Erythroblast (primary cell): ENCODE data around the gene UGT1A10.
"Not testable (repeated sequence)": the region's sequence is repeated elsewhere in the genome, so short reads cannot be mapped to it uniquely, and the experiment has no call there.

Experiments used
- DNase-seq, 2 experiments: peaks; one replicate each; lab custom pipeline; 2025; lab: John Stamatoyannopoulos, UW
- GATA1 ChIP-seq: IDR thresholded peaks from 2 replicates; pipeline ENCODE4 v1.6.1; 2011; ENCODE audit warnings: low read depth, mild to moderate bottlenecking, control low read depth, low read length, moderate library complexity
- POLR2A ChIP-seq: IDR thresholded peaks from 2 replicates; pipeline ENCODE4 v1.6.1; 2011; ENCODE audit warnings: mild to moderate bottlenecking, low read length

The UGT1A10 gene

GRCh38 chr2:233636306-233636705, at the start of gene UGT1A10:
UGT1A10 (plus strand) TSS chr2:233636448; CDS start chr2:233636523, 75 bp downstream.
- not testable (repeated sequence) for DNase-seq

GRCh38 chr2:233588400-233588799, 47.8 kb upstream of the UGT1A10 start:
- TF ChIP-seq GATA1, result no peak
- TF ChIP-seq POLR2A, result no peak
- no peak for DNase-seq

- not testable (repeated sequence) for DNase-seq
These were observed 43.5 kb upstream of the UGT1A10 start for GRCh38 chr2:233592706-233593105.

- no peak for DNase-seq
- no peak for TF ChIP-seq POLR2A
- TF ChIP-seq GATA1, result no peak
These were observed 43.0 kb upstream of the UGT1A10 start for GRCh38 chr2:233593201-233593600.

GRCh38 chr2:233597522-233597921, 38.7 kb upstream of the UGT1A10 start:
- DNase-seq, result no peak
- TF ChIP-seq GATA1, result no peak
- TF ChIP-seq POLR2A, result no peak

- no peak for TF ChIP-seq GATA1
- no peak for TF ChIP-seq POLR2A
- DNase-seq, result no peak
These were observed 37.3 kb upstream of the UGT1A10 start for GRCh38 chr2:233598952-233599351.

- peak; percentile 4 to 43 for DNase-seq
These were observed 35.9 kb upstream of the UGT1A10 start for GRCh38 chr2:233600386-233600785.

GRCh38 chr2:233602076-233602475, 34.2 kb upstream of the UGT1A10 start:
- DNase-seq, result no peak
- no peak for TF ChIP-seq POLR2A
- TF ChIP-seq GATA1, result no peak

More at GRCh38 chr2:233600386-233600785, 35.9 kb upstream of the UGT1A10 start:
- TF ChIP-seq GATA1 (no peak), POLR2A (no peak)

GRCh38 chr2:233603520-233603919, 32.7 kb upstream of the UGT1A10 start:
- TF ChIP-seq POLR2A, result no peak
- TF ChIP-seq GATA1, result no peak
- DNase-seq, result no peak

GRCh38 chr2:233604826-233605225, 31.4 kb upstream of the UGT1A10 start:
- TF ChIP-seq GATA1 (no peak), POLR2A (no peak)
- no peak for DNase-seq

- no peak for TF ChIP-seq GATA1
- no peak for TF ChIP-seq POLR2A
These were observed 30.6 kb upstream of the UGT1A10 start for GRCh38 chr2:233605680-233606079.

GRCh38 chr2:233611284-233611683, 25.0 kb upstream of the UGT1A10 start:
- TF ChIP-seq POLR2A (no peak), GATA1 (no peak)
- DNase-seq, result no peak

More at GRCh38 chr2:233605680-233606079, 30.6 kb upstream of the UGT1A10 start:
- DNase-seq, result no peak

- DNase-seq, result not testable (repeated sequence)
These were observed 18.8 kb upstream of the UGT1A10 start, which contains the start of gene UGT1A8 for GRCh38 chr2:233617476-233617875. UGT1A8 (plus strand) TSS chr2:233617633; CDS start chr2:233617708, 75 bp downstream.

- TF ChIP-seq POLR2A (no peak), GATA1 (no peak)
- no peak for DNase-seq
These were observed 16.0 kb upstream of the UGT1A10 start for GRCh38 chr2:233620204-233620603.

- not testable (repeated sequence) for DNase-seq
These were observed 14.4 kb upstream of the UGT1A10 start for GRCh38 chr2:233621863-233622262.

GRCh38 chr2:233627331-233628025, 8.8 kb upstream of the UGT1A10 start:
- DNase-seq, result no peak
- TF ChIP-seq POLR2A (no peak), GATA1 (no peak)
